Measurements from ENCODE around the gene PDE8B. TPM values are rescaled to one million over a fixed set of nuclear protein-coding genes. Genes with fewer than 3 reads are reported as not detected.

Gene PDE8B
- total and polyA plus RNA-seq, 4 donors: 0.19 to 0.82 (median 0.49) TPM

- TF ChIP-seq NR2F2 (IDR thresholded peaks at IDR 0.05): no peak
Observed at GRCh38 chr5:77231471-77232138, 21.1 kb downstream of the PDE8B start (continued).

GRCh38 chr5:77232574-77233358, 22.3 kb downstream of the PDE8B start:
- no peak overlapping the region for H3K4me3 ChIP-seq (ENCODE audit: low read depth in 1 of 3, low read length in 3 of 3)
- no peaks in the 10 kb centered on the region for H3K9me3 ChIP-seq (ENCODE audit: control insufficient read depth in 4 of 4, low read length in 3 of 4)
- no peak overlapping the region for H3K9ac ChIP-seq (ENCODE audit: low read depth in 1 of 2, low read length in 2 of 2)
- H3K36me3 ChIP-seq (ENCODE audit: control insufficient read depth in 4 of 4, insufficient read depth in 3 of 4, low read depth in 1 of 4, low read length in 3 of 4): no peaks in the 10 kb centered on the region
- peaks cover 0 to 2% (median 0%) of the 10 kb centered on the region in 4 donors for H3K27me3 ChIP-seq (ENCODE audit: control insufficient read depth in 4 of 4, insufficient read depth in 4 of 4, low read length in 3 of 4)
- TF ChIP-seq RAD21 (IDR thresholded peaks at IDR 0.05) (no peak), HNF4A (conservative IDR thresholded peaks at IDR 0.05) (no peak), NR2F2 (IDR thresholded peaks at IDR 0.05) (no peak), CTCF (IDR thresholded peaks at IDR 0.05; ENCODE audit: low read depth, low read length, missing input control) (no peak), HNF4G (IDR thresholded peaks at IDR 0.05) (no peak), FOXA2 (IDR thresholded peaks at IDR 0.05) (no peak), YY1 (IDR thresholded peaks at IDR 0.05) (no peak), GABPA (IDR thresholded peaks at IDR 0.05 in 1 of 2, conservative IDR thresholded peaks at IDR 0.05 in 1 of 2) (no peak), TAF1 (conservative IDR thresholded peaks at IDR 0.05) (no peak), ZBTB33 (IDR thresholded peaks at IDR 0.05) (no peak), JUND (IDR thresholded peaks at IDR 0.05) (no peak), MAX (IDR thresholded peaks at IDR 0.05) (no peak), FOXA1 (IDR thresholded peaks at IDR 0.05) (no peak), REST (IDR thresholded peaks at IDR 0.05) (no peak), RXRA (IDR thresholded peaks at IDR 0.05) (no peak), ATF3 (IDR thresholded peaks at IDR 0.05) (no peak)
- WGBS: 85% methylated on average over 6 of the region's 6 CpGs
- DNase-seq (ENCODE audit: low spot score): no peak
- no peak overlapping the region for H3K27ac ChIP-seq (ENCODE audit: low read depth in 1 of 2, low read length in 2 of 2)
- H3K4me1 ChIP-seq (ENCODE audit: control insufficient read depth in 4 of 4, insufficient read depth in 4 of 4, low read length in 3 of 4): no peaks in the 10 kb centered on the region
